Measurements from ENCODE around the gene PTPRN. TPM values are rescaled to one million over a fixed set of nuclear protein-coding genes. Genes with fewer than 3 reads are reported as not detected.

Gene PTPRN
- total RNA-seq, 1 experiment from 2014 or later, result 6.5 TPM

- no peak for DNase-seq
- WGBS (ENCODE audit: extremely low coverage, insufficient read length, low lambda C conversion rate), result no CpG with 5 or more reads among the region's 16 CpGs
- no peaks in the 10 kb centered on the region; the same call in 1 of the 2 replicates for H3K4me1 ChIP-seq (ENCODE audit: insufficient read depth, low read length)
- H3K4me1 Mint-ChIP-seq, result peaks cover 17 to 19% of the 10 kb centered on the region in 2 experiments
- H3K23me2 ChIP-seq (ENCODE audit: insufficient read length, low read depth, low read length, poor library complexity, severe bottlenecking), result peaks cover 6% of the 10 kb centered on the region
- H3K9me3 ChIP-seq (ENCODE audit: control insufficient read depth, low read depth, low read length), result no peaks in the 10 kb centered on the region
- H4K8ac ChIP-seq (replicated peaks; ENCODE audit: insufficient read length, low read depth, low read length), result no peak overlapping the region
- H4K5ac ChIP-seq (ENCODE audit: insufficient read length, low read depth, low read length), result no peak overlapping the region
- no peak overlapping the region for H3K4ac ChIP-seq (ENCODE audit: low read depth, low read length)
- no peak overlapping the region for H3K56ac ChIP-seq (ENCODE audit: insufficient read length, low read depth, low read length)
- no peak overlapping the region for H2BK20ac ChIP-seq (ENCODE audit: low read depth, low read length, poor library complexity, severe bottlenecking)
- H2BK120ac ChIP-seq (ENCODE audit: low read depth, low read length, poor library complexity, severe bottlenecking), result no peak overlapping the region
- no peak overlapping the region for H3K14ac ChIP-seq (ENCODE audit: insufficient read depth, low read length)
- H3K27ac ChIP-seq (ENCODE audit: insufficient read length, low read depth, low read length), result no peak overlapping the region
- peaks cover 0 to 2% (median 1%) of the 10 kb centered on the region in 3 experiments; a peak in 3 of 7 replicates for H3K36me3 Mint-ChIP-seq (ENCODE audit: insufficient read depth in 1 of 3, low read depth in 3 of 3)
- no peak overlapping the region for H3K9ac ChIP-seq (ENCODE audit: extremely low read depth, insufficient read length, low read length)
- H4K20me1 ChIP-seq (ENCODE audit: control insufficient read depth, insufficient read depth, insufficient read length), result no peaks in the 10 kb centered on the region
- H2AK5ac ChIP-seq (ENCODE audit: insufficient read length, low read length), result no peak overlapping the region
- H3K79me2 ChIP-seq (ENCODE audit: insufficient read depth, low read length), result no peaks in the 10 kb centered on the region
- H3K27me3 Mint-ChIP-seq (ENCODE audit: low read depth), result peaks cover 33% of the 10 kb centered on the region
- no peak overlapping the region for H4K91ac ChIP-seq (ENCODE audit: insufficient read length, low read depth, low read length)
- TF ChIP-seq CTCF (conservative IDR thresholded peaks at IDR 0.05), result no peak
- no peak overlapping the region for H2BK15ac ChIP-seq (ENCODE audit: low read depth, low read length)
- H3K4me3 Mint-ChIP-seq, result no peak overlapping the region
- H3K9me3 Mint-ChIP-seq, result peaks cover 2 to 4% of the 10 kb centered on the region in 2 experiments; a peak in 3 of 5 replicates
- no peak overlapping the region for H3K23ac ChIP-seq (ENCODE audit: insufficient read length, low read depth, low read length)
- no peak overlapping the region for H3K4me2 ChIP-seq (ENCODE audit: insufficient read depth, insufficient read length, low read length)
- H3K18ac ChIP-seq (ENCODE audit: insufficient read length, low read depth, low read length), result no peak overlapping the region
- no peak overlapping the region for H2AFZ ChIP-seq (ENCODE audit: low read length)
- H3K27ac Mint-ChIP-seq, result no peak overlapping the region
- H2BK12ac ChIP-seq (ENCODE audit: insufficient read length, low read depth, low read length), result no peak overlapping the region
- H2BK5ac ChIP-seq (ENCODE audit: insufficient read length, low read length), result no peak overlapping the region
- no peaks in the 10 kb centered on the region; the same call in 1 of the 2 replicates for H3K27me3 ChIP-seq (ENCODE audit: insufficient read depth, low read length)
- no peak overlapping the region for H3T11ph ChIP-seq (ENCODE audit: low read length)
- H3K79me1 ChIP-seq (ENCODE audit: insufficient read depth, low read depth, low read length, poor library complexity, severe bottlenecking), result no peaks in the 10 kb centered on the region
Measured at GRCh38 chr2:219290381-219291171, 18.6 kb downstream of the PTPRN start.

Data from H9 (cell line).